HepG2 (cell line): ENCODE data around the gene RAD52. TPM values are rescaled to one million over a fixed set of nuclear protein-coding genes. Genes with fewer than 3 reads are reported as not detected.
A peak's percentile ranks its signal among the peaks of the same experiment; 100 is the strongest.

Source experiments
- ASH2L ChIP-seq: fragments of 300-600, 200-600 bp; sonication (generic); IDR thresholded peaks from 2 replicates; pipeline ENCODE4 v1.7.0; 2017; ENCODE audit warnings: low read depth, mild to moderate bottlenecking, moderate library complexity, mixed read lengths, low read length; ENCODE audit not compliant: insufficient read length
- GPBP1L1 ChIP-seq: sonication (generic); formaldehyde crosslinking; IDR thresholded peaks from 2 replicates; pipeline ENCODE4 v1.5.0; 2020; ENCODE audit warnings: mild to moderate bottlenecking, missing genetic modification reagents
- HCFC1 ChIP-seq: fragments of 150-350 bp; IDR thresholded peaks from 2 replicates; pipeline ENCODE4 v1.6.1; 2014; ENCODE audit warnings: low read depth, low read length
- IKZF4 ChIP-seq: sonication (generic); formaldehyde crosslinking; IDR thresholded peaks from 2 replicates; pipeline ENCODE4 v1.5.1; 2020; ENCODE audit warnings: borderline replicate concordance, mild to moderate bottlenecking, low read depth, missing genetic modification reagents; ENCODE audit errors: not compliant biosample characterization
- JUNB ChIP-seq: sonication (generic); formaldehyde crosslinking; IDR thresholded peaks from 2 replicates; pipeline ENCODE4 v1.8.0; 2022; ENCODE audit warnings: missing genetic modification reagents, mild to moderate bottlenecking, borderline replicate concordance
- JUND ChIP-seq: sonication (generic); formaldehyde crosslinking; IDR thresholded peaks from 2 replicates; pipeline ENCODE4 v1.8.0; 2022; ENCODE audit warnings: mild to moderate bottlenecking, missing genetic modification reagents
- MAFF ChIP-seq: IDR thresholded peaks from 2 replicates; pipeline ENCODE4 v1.6.1; 2011; ENCODE audit warnings: low read depth, low read length, improper control_type of control experiment
- MED8 ChIP-seq: sonication (generic); formaldehyde crosslinking; IDR thresholded peaks from 2 replicates; pipeline ENCODE4 v1.8.1; 2023; ENCODE audit warnings: mild to moderate bottlenecking, missing genetic modification reagents; ENCODE audit not compliant: insufficient replicate concordance
- MZF1 ChIP-seq: sonication (generic); formaldehyde crosslinking; IDR thresholded peaks from 2 replicates; pipeline ENCODE4 v1.8.1; 2023; ENCODE audit warnings: mild to moderate bottlenecking, missing genetic modification reagents, borderline replicate concordance
- SP2 ChIP-seq: sonication (generic); formaldehyde crosslinking; IDR thresholded peaks from 2 replicates; pipeline ENCODE4 v1.5.1; 2020; ENCODE audit warnings: mild to moderate bottlenecking, missing genetic modification reagents
- SRSF9 ChIP-seq: fragments of 200-400 bp; formaldehyde crosslinking; IDR thresholded peaks from 2 replicates; pipeline ENCODE4 v1.6.1; 2018; ENCODE audit warnings: borderline replicate concordance, mild to moderate bottlenecking, low read depth, low read length; ENCODE audit not compliant: insufficient read depth, poor library complexity, severe bottlenecking
- TAF15 ChIP-seq: fragments of 200-400 bp; formaldehyde crosslinking; IDR thresholded peaks from one replicate; pipeline ENCODE4 v1.6.1; 2018; ENCODE audit warnings: mild to moderate bottlenecking, low read depth, low read length; ENCODE audit not compliant: poor library complexity, severe bottlenecking
- ZFP1 ChIP-seq: IDR thresholded peaks from 2 replicates; pipeline ENCODE4 v1.6.1; 2016
- ZIK1 ChIP-seq: sonication (generic); formaldehyde crosslinking; IDR thresholded peaks from 2 replicates; pipeline ENCODE4 v1.5.0; 2020; ENCODE audit warnings: mild to moderate bottlenecking, low read depth, missing genetic modification reagents, borderline replicate concordance
- ZNF17 ChIP-seq: sonication (generic); formaldehyde crosslinking; IDR thresholded peaks from 2 replicates; pipeline ENCODE4 v1.5.0; 2020; ENCODE audit warnings: mild to moderate bottlenecking, missing genetic modification reagents
- ZNF281 ChIP-seq: sonication (generic); formaldehyde crosslinking; IDR thresholded peaks from 2 replicates; pipeline ENCODE4 v1.4.0; 2020; ENCODE audit warnings: missing genetic modification reagents, borderline replicate concordance
- ZNF326 ChIP-seq: sonication (generic); formaldehyde crosslinking; IDR thresholded peaks from 2 replicates; pipeline ENCODE4 v1.4.0; 2020; ENCODE audit warnings: missing genetic modification reagents, borderline replicate concordance
- ZNF776 ChIP-seq: sonication (generic); formaldehyde crosslinking; IDR thresholded peaks from 2 replicates; pipeline ENCODE4 v1.4.0; 2020; ENCODE audit warnings: mild to moderate bottlenecking, missing genetic modification reagents
- ZNF782 ChIP-seq: sonication (generic); formaldehyde crosslinking; IDR thresholded peaks from 2 replicates; pipeline ENCODE4 v1.4.0; 2020; ENCODE audit warnings: missing genetic modification reagents, mild to moderate bottlenecking, borderline replicate concordance
- polyA plus RNA-seq, 8 experiments: library from polyadenylated mRNA; depleted of rRNA in 3 of 8; stranded (reverse) in 7 of 8; unstranded in 1 of 8; fragments of >200 nt; fragmentation: Illumina TruSeq in 4 of 8; extraction: Trizol in 4 of 8; gene quantifications; 2 replicates each; pipeline versions ENCODE4 v1.2.1 to v1.2.3, GENCODE V29; 2011 to 2016; ENCODE audit warnings: low read depth in 4 of 8, missing spikeins in 1 of 8, mixed read lengths in 1 of 8; ENCODE audit not compliant: insufficient read depth in 1 of 8
- total RNA-seq, 5 experiments: library from RNA; depleted of rRNA; stranded (reverse); fragments of >200 nt; fragmentation: Illumina TruSeq; extraction: Trizol; gene quantifications; 2 replicates each; pipeline ENCODE4 v1.2.3, GENCODE V29; 2016; ENCODE audit warnings: low read depth in 1 of 5
- TF ChIP-seq, protein P1 (sequence below): sonication (generic); formaldehyde crosslinking; IDR thresholded peaks from 2 replicates; pipeline ENCODE4 v1.5.0; 2020; ENCODE audit warnings: mild to moderate bottlenecking, missing genetic modification reagents, moderate library complexity
- TF ChIP-seq, protein P2 (sequence below): sonication (generic); formaldehyde crosslinking; IDR thresholded peaks from 2 replicates; pipeline ENCODE4 v1.5.0; 2020; ENCODE audit warnings: mild to moderate bottlenecking, missing genetic modification reagents

Gene RAD52
- total and polyA plus RNA-seq, 2 of the 13 experiments (the other 11 are each of a cell fraction or from before 2014, with no cell fraction given) = 14.3 to 19.9 TPM

GRCh38 chr12:990661-991349, 41.3 kb upstream of the RAD52 start, which contains the start of gene ERC1 (continued):
- TF ChIP-seq, protein P1, sequence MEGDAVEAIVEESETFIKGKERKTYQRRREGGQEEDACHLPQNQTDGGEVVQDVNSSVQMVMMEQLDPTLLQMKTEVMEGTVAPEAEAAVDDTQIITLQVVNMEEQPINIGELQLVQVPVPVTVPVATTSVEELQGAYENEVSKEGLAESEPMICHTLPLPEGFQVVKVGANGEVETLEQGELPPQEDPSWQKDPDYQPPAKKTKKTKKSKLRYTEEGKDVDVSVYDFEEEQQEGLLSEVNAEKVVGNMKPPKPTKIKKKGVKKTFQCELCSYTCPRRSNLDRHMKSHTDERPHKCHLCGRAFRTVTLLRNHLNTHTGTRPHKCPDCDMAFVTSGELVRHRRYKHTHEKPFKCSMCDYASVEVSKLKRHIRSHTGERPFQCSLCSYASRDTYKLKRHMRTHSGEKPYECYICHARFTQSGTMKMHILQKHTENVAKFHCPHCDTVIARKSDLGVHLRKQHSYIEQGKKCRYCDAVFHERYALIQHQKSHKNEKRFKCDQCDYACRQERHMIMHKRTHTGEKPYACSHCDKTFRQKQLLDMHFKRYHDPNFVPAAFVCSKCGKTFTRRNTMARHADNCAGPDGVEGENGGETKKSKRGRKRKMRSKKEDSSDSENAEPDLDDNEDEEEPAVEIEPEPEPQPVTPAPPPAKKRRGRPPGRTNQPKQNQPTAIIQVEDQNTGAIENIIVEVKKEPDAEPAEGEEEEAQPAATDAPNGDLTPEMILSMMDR = peak; percentile 54
- TF ChIP-seq MAFF (no peak), ZNF281 (CRISPR knock-in tag) (peak; percentile 89), ZIK1 (CRISPR knock-in tag) (peak; percentile 50; the same call in 1 of the 2 replicates), MZF1 (CRISPR knock-in tag) (no peak), JUNB (CRISPR knock-in tag) (no peak), ZNF17 (CRISPR knock-in tag) (no peak), ZFP1 (CRISPR knock-in tag) (no peak; the same call in 1 of the 2 replicates), ZNF326 (CRISPR knock-in tag) (no peak), MED8 (CRISPR knock-in tag) (no peak), TAF15 (no peak), IKZF4 (CRISPR knock-in tag) (no peak), SP2 (CRISPR knock-in tag) (peak; percentile 49; the same call in 1 of the 2 replicates), GPBP1L1 (CRISPR knock-in tag) (no peak), ASH2L (peak; percentile 83), ZNF782 (CRISPR knock-in tag) (no peak), SRSF9 (no peak), HCFC1 (no peak), ZNF776 (no peak), JUND (CRISPR knock-in tag) (no peak)
- TF ChIP-seq, protein P2, sequence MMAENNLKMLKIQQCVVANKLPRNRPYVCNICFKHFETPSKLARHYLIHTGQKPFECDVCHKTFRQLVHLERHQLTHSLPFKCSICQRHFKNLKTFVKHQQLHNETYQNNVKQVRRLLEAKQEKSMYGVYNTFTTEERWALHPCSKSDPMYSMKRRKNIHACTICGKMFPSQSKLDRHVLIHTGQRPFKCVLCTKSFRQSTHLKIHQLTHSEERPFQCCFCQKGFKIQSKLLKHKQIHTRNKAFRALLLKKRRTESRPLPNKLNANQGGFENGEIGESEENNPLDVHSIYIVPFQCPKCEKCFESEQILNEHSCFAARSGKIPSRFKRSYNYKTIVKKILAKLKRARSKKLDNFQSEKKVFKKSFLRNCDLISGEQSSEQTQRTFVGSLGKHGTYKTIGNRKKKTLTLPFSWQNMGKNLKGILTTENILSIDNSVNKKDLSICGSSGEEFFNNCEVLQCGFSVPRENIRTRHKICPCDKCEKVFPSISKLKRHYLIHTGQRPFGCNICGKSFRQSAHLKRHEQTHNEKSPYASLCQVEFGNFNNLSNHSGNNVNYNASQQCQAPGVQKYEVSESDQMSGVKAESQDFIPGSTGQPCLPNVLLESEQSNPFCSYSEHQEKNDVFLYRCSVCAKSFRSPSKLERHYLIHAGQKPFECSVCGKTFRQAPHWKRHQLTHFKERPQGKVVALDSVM (CRISPR knock-in tag) = peak; percentile 96
